GM21576 (cell line): ENCODE measurements around the gene TMEM212.
"Not testable (repeated sequence)": the region's sequence is repeated elsewhere in the genome, so short reads cannot be mapped to it uniquely, and the experiment has no call there.

Experiments
- ATAC-seq: cut with Tn5 transposase; IDR thresholded peaks from one replicate; pipeline ENCODE4 v1.9.1; 2021; ENCODE audit warnings: mild to moderate bottlenecking, moderate library complexity; ENCODE audit not compliant: unreplicated experiment

Gene TMEM212

DNA sequence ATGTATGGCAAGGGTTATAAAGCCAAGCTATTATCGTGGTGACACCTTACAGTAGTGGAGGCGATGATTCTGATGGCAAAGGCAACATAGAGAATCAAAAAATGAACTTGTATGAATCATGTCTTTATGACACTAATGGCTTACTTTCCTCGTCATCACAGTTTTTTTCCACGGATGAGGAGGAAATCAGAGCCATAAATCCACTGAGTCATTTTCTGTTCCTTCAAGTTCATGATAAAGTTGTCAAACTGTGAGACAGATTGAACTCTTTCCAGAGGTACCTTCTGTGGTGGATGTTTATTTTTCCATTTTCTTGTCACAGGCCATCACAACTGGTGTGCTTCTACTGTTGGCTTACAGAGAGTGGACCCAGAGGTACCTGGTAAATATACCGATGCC, 8.5 kb downstream of the TMEM212 start:
- no peak for ATAC-seq

DNA sequence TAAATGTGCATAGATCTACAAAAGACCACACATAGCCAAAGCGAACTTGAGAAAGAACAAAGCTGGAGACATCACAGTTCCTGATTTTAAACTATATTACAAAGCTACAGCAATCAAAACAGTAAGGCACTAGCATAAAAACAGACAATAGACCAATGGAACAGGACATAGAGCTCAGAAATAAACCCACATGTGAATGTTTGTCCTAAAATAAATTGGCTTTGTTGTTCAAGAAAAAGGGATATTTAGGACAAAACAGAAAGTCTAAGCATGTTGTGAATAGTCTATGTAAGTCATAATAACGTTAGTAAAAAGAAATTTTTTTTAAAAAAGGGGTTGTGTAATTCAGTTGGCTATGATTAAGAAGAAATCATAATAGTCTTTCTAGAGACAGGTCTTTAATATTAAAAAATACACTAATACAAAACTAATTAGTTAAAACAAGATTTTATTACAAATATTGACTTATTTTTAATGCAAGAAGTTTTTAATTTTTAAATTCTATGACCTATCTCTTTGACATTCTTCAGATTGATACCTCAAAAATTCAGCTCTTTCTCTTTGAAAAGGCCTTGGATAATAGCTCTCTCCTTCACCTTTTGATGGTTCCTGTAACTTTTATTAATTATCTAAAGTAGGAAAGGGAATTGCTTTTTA, 11.6 kb downstream of the TMEM212 start:
- no peak for ATAC-seq

- ATAC-seq: not testable (repeated sequence)
Observed at GRCh38 chr3:171858770-171859169, 15.6 kb downstream of the TMEM212 start.

DNA sequence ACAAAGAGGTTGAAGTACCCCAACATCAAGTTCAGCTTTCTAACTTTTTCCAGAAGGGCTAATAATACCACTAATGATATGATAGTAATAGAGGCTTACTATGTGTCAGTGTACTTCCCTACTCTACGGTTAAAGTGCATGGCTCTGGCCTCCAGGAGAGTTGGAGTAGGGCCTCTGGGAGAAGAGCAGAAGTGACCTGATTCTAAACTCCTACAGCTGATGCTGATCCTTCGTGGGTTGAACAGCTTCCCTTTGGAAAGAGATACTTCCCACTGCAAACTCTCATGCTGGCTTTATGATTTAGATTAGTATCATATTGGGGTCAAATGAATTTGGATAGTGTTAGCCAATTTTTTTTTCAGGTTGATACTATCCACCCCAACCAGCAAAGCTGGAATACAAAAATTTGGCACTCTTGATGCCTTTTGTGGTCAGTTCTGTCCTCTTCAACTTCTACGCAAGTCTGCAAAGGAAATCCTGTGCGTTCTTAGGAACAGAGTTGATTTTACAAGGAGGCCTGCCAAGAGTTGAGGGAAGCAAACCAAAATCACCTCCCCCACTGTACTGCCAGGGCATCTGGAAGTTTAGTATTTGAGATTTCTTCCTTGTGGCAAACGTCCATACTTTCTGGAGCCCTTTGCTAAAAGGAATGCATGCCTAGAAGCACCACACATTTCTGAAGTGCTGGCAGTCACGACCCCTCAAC, 17.8 kb downstream of the TMEM212 start:
- ATAC-seq: no peak

- no peak for ATAC-seq
Observed at GRCh38 chr3:171862392-171862791, 19.2 kb downstream of the TMEM212 start.

- ATAC-seq: no peak
Observed at GRCh38 chr3:171862993-171863521, 19.9 kb downstream of the TMEM212 start.

DNA sequence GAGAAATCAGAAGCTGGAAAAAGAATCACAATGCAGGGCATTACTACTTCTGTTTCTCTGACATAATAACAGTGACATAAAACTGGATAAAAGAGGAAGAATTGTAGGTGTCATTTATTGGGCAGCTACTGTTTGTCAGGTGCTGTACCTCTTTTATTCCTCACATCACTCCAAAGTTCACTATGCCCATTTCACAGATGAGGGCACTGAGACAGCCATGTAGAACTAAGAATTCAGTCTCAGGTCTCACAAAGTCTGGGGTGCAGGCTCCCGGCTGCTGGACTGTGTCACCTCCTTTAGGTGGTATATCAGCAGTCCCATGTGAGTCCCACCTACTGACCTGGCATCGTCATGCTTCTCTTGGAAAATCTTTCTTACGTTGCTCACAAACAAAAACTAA, 20.8 kb downstream of the TMEM212 start:
- no peak for ATAC-seq

- no peak for ATAC-seq
Observed at GRCh38 chr3:171865191-171865865, 22.2 kb downstream of the TMEM212 start.

DNA sequence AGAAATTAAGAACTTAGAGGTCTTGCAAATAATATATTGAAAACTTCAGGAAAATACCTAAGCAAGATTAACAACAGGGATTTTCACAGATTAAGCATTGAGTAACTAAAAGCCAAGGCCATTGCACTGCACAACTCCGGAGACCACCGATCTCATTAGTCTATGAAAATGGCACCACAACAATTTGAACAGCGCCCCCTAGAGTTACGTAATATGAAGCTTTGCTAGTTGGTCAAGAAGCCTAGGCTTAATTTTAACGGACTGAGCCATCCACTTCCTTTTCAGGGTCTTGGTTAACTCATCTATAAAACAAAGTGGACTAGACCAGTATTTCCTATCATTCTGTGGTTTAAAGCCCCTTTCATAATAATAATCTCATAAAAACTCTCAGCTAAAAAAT, 24.8 kb downstream of the TMEM212 start:
- no peak for ATAC-seq

DNA sequence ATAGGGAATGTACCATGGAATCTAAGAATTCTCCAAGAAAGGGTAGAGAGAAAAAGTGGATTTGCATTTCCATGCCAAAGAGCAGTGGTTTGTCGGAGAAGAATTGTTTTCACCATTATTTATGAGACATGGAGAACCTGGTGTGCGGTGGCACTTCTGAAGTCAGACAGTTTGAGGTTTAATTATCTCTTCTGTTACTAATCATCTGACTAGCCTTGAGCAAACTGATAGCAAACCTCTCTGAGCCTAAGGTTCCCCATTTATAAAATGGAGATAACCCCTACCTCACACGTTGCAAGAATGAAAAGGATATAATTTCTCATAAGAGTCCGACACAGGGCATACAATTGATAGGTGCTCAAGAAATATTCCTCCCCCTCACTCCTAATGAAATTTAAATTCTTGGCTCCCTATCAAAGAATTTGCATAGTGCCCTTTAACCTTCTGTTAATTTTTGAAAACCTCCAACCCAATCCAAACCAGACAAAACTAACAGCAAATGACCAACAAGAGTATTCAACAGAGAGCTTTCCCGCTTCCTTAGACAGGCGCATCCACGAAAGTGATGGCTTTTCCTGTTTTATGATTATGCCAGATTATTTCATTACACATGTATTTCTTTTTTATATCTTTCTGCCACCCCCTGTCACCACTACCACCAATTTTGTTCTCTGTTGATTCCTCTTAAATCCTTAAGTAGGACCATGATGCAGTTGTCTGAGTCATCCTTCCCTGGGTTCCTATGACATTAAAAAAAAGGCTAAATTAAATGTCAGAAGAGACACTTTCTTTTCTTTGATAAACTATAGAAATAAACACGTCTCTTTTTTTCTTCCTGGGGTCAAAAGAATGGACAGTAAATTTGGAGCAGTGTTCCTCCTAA, 28.5 kb downstream of the TMEM212 start:
- ATAC-seq: no peak

GRCh38 chr3:171873580-171873979, 30.4 kb downstream of the TMEM212 start:
- ATAC-seq: no peak

DNA sequence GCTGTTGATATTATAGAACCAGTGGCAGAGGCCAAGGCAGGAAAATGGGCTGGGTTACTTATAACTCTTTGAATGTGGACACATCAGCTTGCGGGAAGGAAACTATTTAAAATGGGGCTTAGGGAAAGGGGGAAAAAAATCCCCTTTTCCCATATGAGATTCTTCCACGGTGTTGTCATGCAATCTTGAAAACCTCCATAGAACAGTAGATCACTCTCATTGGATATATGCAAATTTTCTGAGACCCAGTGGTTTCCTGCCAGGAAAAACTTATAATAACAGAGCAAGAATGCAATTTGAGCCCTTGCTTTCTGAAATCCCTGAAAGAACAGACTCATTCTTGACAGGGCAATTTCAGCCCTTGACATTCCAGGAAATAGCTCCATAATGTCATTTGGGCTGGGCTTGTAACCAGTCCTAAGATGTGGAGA, 31.1 kb downstream of the TMEM212 start:
- no peak for ATAC-seq

DNA sequence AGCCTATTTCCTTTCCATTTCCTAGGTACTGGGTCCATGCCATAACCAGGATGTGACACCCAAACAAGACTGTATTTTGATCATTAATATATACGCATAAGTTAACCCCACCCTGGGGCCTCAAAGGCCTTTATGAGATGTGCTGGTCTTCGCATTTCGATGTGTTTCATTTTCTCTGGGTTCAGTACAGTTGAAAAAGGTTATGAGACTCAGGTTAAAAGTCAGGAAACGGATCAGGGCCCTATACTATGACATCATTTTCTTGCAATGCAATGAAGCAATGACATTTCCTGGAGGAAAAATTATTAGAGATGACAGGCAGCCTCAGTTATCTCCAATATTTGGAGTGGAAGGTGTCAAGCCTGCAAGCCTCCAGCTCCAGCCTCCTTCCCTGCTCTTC, 31.7 kb downstream of the TMEM212 start:
- no peak for ATAC-seq

GRCh38 chr3:171875923-171876412, 32.8 kb downstream of the TMEM212 start:
- ATAC-seq: no peak

- no peak for ATAC-seq
Observed at GRCh38 chr3:171876680-171877147, 33.6 kb downstream of the TMEM212 start.

DNA sequence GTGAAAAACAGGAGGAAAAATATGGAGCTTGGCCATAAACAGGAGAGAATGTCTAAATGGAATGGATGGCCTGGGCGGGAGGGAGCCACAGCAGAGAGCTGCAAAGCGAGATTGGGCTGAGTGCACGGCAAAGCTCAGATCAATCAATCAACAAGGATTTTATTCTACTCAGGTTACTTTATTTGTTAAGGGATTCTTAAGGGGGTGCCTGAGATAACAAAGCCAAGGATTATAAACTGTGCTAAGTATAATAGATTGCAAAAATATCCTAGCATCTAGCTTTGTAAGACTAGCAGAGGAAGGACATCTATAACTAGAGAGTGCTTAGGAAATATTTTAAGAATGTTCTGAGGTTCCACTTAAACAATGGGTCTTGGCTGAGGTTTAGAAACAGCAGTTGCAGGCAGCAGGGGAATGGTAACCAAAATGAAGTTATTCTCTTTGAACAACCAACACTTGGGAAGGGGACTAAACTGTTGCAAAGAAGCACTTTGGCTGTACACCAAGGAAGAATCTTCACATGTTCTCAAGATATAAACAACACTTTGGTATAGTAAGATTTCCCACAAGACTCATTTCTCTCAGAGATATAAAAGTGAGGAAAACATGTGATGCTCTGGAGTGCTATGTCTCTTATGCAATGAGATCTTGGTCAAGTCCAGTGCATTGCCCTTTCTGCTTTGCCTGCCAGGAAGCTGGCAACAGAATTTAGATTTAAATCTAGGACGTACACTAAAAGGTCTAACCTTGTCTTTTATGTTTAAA, 35.5 kb downstream of the TMEM212 start:
- no peak for ATAC-seq

GRCh38 chr3:171879472-171879871, 36.3 kb downstream of the TMEM212 start:
- no peak for ATAC-seq

DNA sequence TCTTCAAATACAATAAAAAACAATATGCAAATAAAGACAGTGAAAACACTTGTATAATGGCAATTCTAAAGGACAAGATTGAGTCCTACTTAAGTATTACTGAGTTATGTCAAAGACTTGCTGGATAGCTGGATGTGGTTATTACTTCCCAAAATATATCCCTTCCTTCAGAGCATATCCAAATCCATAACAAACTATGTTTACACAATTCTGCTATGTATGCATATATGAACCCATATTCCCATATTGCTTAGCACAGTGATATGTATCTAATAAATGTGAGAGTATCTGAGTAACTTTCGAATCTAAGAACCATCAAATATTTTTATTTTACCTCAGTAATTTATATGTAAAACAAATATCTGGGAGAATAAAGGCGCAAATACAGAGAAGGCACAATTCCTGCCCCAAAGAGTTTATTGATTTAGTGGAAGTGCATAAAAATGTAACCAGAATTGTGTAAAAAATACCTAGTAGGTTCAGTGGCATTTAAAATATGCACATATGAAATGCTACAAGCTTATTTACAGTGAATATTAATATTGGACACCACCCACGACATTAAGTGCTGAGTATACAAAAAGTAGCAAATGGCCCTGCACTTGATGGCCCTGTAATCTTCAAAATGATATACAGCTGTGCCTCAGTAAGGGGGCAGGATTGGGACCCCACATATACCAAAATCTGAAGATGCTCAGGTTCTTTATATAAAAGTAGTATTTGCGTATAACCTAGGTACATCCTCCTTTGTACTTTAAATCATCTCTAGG, 37.1 kb downstream of the TMEM212 start:
- ATAC-seq: no peak

GRCh38 chr3:171881251-171881650, 38.1 kb downstream of the TMEM212 start:
- no peak for ATAC-seq
